WTC11 (cell line): ENCODE measurements around the gene LDAF1. TPM values are rescaled to one million over a fixed set of nuclear protein-coding genes. Genes with fewer than 3 reads are reported as not detected.

Experiments
- ATAC-seq: fragments of 200-7000 bp; cut with Tn5 transposase; 2 replicates; pipeline ENCODE4 v1.10.0; 2021; ENCODE audit warnings: mild to moderate bottlenecking, moderate library complexity
- CTCF ChIA-PET: fragments of 300-600 bp; sonication (Branson Sonifier 250); formaldehyde crosslinking; loops from one replicate; lab custom pipeline; 2021; ENCODE audit warnings: antibody characterized with exemption; lab: Charles Lee
- POLR2A ChIA-PET: fragments of 350-600 bp; sonication (Branson Sonifier 250); formaldehyde crosslinking; loops from one replicate; lab custom pipeline; 2021; ENCODE audit warnings: antibody characterized with exemption; lab: Charles Lee
- DNase-seq: peaks from one replicate; pipeline ENCODE4 v3.0.0; 2021; ENCODE audit warnings: low spot score
- H3K27ac Mint-ChIP-seq: 2 replicates; pipeline ENCODE4 v1.8.0; 2021; ENCODE audit warnings: mixed read lengths
- H3K27me3 Mint-ChIP-seq: 2 replicates; pipeline ENCODE4 v1.8.0; 2021; ENCODE audit warnings: low read depth, mild to moderate bottlenecking, moderate library complexity, mixed read lengths
- H3K36me3 Mint-ChIP-seq: 2 replicates; pipeline ENCODE4 v1.8.0; 2021; ENCODE audit warnings: mixed read lengths
- H3K4me1 Mint-ChIP-seq: 2 replicates; pipeline ENCODE4 v1.8.0; 2022; ENCODE audit warnings: mixed read lengths
- H3K4me3 Mint-ChIP-seq: 2 replicates; pipeline ENCODE4 v1.8.0; 2021; ENCODE audit warnings: mild to moderate bottlenecking, moderate library complexity, mixed read lengths
- H3K9me3 Mint-ChIP-seq: 2 replicates; pipeline ENCODE4 v1.8.0; 2021; ENCODE audit warnings: mixed read lengths
- ATF1 ChIP-seq: sonication (generic); formaldehyde crosslinking; IDR thresholded peaks from 2 replicates; pipeline ENCODE4 v1.8.1; 2023; ENCODE audit warnings: mild to moderate bottlenecking, moderate library complexity, missing genetic modification reagents
- E2F5 ChIP-seq: sonication (generic); formaldehyde crosslinking; IDR thresholded peaks from 2 replicates; pipeline ENCODE4 v1.8.1; 2022; ENCODE audit warnings: mild to moderate bottlenecking, moderate library complexity, missing genetic modification reagents
- ELF4 ChIP-seq: sonication (generic); formaldehyde crosslinking; IDR thresholded peaks from 2 replicates; pipeline ENCODE4 v1.8.1; 2022; ENCODE audit warnings: low read depth, mild to moderate bottlenecking, moderate library complexity, missing genetic modification reagents
- ESRRA ChIP-seq: sonication (generic); formaldehyde crosslinking; IDR thresholded peaks from 2 replicates; pipeline ENCODE4 v1.8.1; 2022; ENCODE audit warnings: mild to moderate bottlenecking, missing genetic modification reagents, borderline replicate concordance
- FOXK1 ChIP-seq: sonication (generic); formaldehyde crosslinking; IDR thresholded peaks from 2 replicates; pipeline ENCODE4 v1.8.0; 2022; ENCODE audit warnings: mild to moderate bottlenecking, moderate library complexity, missing genetic modification reagents
- GABPB1 ChIP-seq: sonication (generic); formaldehyde crosslinking; IDR thresholded peaks from 2 replicates; pipeline ENCODE4 v1.8.1; 2023; ENCODE audit warnings: mild to moderate bottlenecking, missing genetic modification reagents
- GRHL2 ChIP-seq: fragments of 250-450 bp; sonication (Bioruptor Pico); IDR thresholded peaks from 2 replicates; pipeline ENCODE4 v1.8.0; 2022; ENCODE audit warnings: mild to moderate bottlenecking, moderate library complexity; ENCODE audit not compliant: insufficient replicate concordance, severe bottlenecking
- IRF1 ChIP-seq: sonication (generic); formaldehyde crosslinking; IDR thresholded peaks from 2 replicates; pipeline ENCODE4 v1.8.0; 2023; ENCODE audit warnings: missing genetic modification reagents
- MLX ChIP-seq: sonication (generic); formaldehyde crosslinking; IDR thresholded peaks from 2 replicates; pipeline ENCODE4 v1.8.1; 2023; ENCODE audit warnings: mild to moderate bottlenecking, missing genetic modification reagents, moderate library complexity
- MYBL2 ChIP-seq: sonication (generic); formaldehyde crosslinking; IDR thresholded peaks from 2 replicates; pipeline ENCODE4 v1.8.1; 2023; ENCODE audit warnings: mild to moderate bottlenecking, moderate library complexity, missing genetic modification reagents
- OVOL2 ChIP-seq: fragments of 250-450 bp; sonication (Bioruptor Pico); IDR thresholded peaks from 2 replicates; pipeline ENCODE4 v1.9.0; 2021; ENCODE audit warnings: mild to moderate bottlenecking, borderline replicate concordance
- TEAD1 ChIP-seq: sonication (generic); formaldehyde crosslinking; IDR thresholded peaks from 2 replicates; pipeline ENCODE4 v1.8.0; 2022; ENCODE audit warnings: mild to moderate bottlenecking, missing genetic modification reagents
- TEAD4 ChIP-seq: sonication (generic); formaldehyde crosslinking; IDR thresholded peaks from 2 replicates; pipeline ENCODE4 v1.8.0; 2022; ENCODE audit warnings: mild to moderate bottlenecking, missing genetic modification reagents
- USF2 ChIP-seq: sonication (generic); formaldehyde crosslinking; IDR thresholded peaks from 2 replicates; pipeline ENCODE4 v1.8.1; 2023; ENCODE audit warnings: mild to moderate bottlenecking, missing genetic modification reagents, moderate library complexity
- ZBTB21 ChIP-seq: sonication (generic); formaldehyde crosslinking; IDR thresholded peaks from 2 replicates; pipeline ENCODE4 v1.8.1; 2023; ENCODE audit warnings: mild to moderate bottlenecking, missing genetic modification reagents, borderline replicate concordance
- ZNF138 ChIP-seq: sonication (generic); formaldehyde crosslinking; conservative IDR thresholded peaks from 2 replicates; pipeline ENCODE4 v1.8.1; 2022; ENCODE audit warnings: mild to moderate bottlenecking, moderate library complexity, missing genetic modification reagents
- ZNF219 ChIP-seq: sonication (generic); formaldehyde crosslinking; IDR thresholded peaks from 2 replicates; pipeline ENCODE4 v1.8.0; 2023; ENCODE audit warnings: missing genetic modification reagents, mild to moderate bottlenecking, borderline replicate concordance
- ZNF396 ChIP-seq: fragments of 250-450 bp; sonication (Bioruptor Pico); IDR thresholded peaks from 2 replicates; pipeline ENCODE4 v1.8.0; 2021; ENCODE audit warnings: mild to moderate bottlenecking, moderate library complexity, borderline replicate concordance
- total RNA-seq: library from RNA; stranded (reverse); gene quantifications from 3 replicates; pipeline ENCODE4 v1.2.3, GENCODE V29; 2021
- TF ChIP-seq, protein P1 (sequence below): fragments of 250-450 bp; sonication (Bioruptor Pico); IDR thresholded peaks from 2 replicates; pipeline ENCODE4 v1.9.0; 2021; ENCODE audit warnings: moderate library complexity, mild to moderate bottlenecking, inconsistent platforms, borderline replicate concordance
- TF ChIP-seq, protein P2 (sequence below): fragments of 250-450 bp; sonication (Bioruptor Pico); IDR thresholded peaks from 2 replicates; pipeline ENCODE4 v1.9.0; 2021; ENCODE audit warnings: mild to moderate bottlenecking, borderline replicate concordance
- TF ChIP-seq, protein P3 (sequence below): sonication (generic); formaldehyde crosslinking; IDR thresholded peaks from 2 replicates; pipeline ENCODE4 v1.8.0; 2023; ENCODE audit warnings: mild to moderate bottlenecking, missing genetic modification reagents
- TF ChIP-seq, protein P4 (sequence below): sonication (generic); formaldehyde crosslinking; IDR thresholded peaks from 2 replicates; pipeline ENCODE4 v1.8.1; 2023; ENCODE audit warnings: mild to moderate bottlenecking, missing genetic modification reagents

LDAF1 gene
- total RNA-seq, 1 experiment from 2014 or later: 42.8 TPM

DNA sequence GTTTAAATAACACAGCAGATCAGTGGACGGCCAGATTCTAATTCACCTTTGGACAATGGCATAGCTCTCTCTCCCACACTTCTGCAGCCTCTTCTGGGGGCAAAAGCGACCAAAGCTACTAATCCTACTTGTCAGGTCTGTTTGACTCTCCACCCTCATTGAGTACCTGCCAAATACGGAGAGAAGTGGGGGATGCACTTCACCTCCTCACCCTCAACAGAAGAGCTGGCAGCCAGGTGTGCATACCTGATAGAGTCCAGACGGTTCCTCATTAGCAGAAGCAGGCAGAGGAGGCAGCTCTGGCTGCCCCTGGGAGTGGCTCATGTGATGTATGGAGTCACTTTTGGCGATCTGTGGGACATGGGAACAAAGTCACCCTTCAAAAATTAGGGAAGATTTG is 12.7 kb upstream of the LDAF1 start:
- ChIA-PET POLR2A (no interaction called here), CTCF (no interaction called here)
- TF ChIP-seq FOXK1 (CRISPR knock-in tag) (no peak), ZNF138 (no peak), IRF1 (CRISPR knock-in tag) (no peak), OVOL2 (CRISPR knock-in tag) (no peak), USF2 (CRISPR knock-in tag) (no peak), ZBTB21 (no peak), ELF4 (CRISPR knock-in tag) (no peak), GRHL2 (CRISPR knock-in tag) (no peak), MLX (no peak), TEAD4 (CRISPR knock-in tag) (no peak), ZNF219 (CRISPR knock-in tag) (no peak), TEAD1 (no peak)
- TF ChIP-seq, protein P1, sequence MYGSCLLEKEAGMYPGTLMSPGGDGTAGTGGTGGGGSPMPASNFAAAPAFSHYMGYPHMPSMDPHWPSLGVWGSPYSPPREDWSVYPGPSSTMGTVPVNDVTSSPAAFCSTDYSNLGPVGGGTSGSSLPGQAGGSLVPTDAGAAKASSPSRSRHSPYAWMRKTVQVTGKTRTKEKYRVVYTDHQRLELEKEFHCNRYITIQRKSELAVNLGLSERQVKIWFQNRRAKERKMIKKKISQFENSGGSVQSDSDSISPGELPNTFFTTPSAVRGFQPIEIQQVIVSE (CRISPR knock-in tag): no peak
- peaks cover 15% of the 10 kb centered on the region for H3K9me3 Mint-ChIP-seq
- DNase-seq (no peak), ATAC-seq (no peak)
- peaks cover under 1% of the 10 kb centered on the region; the same call in 1 of the 2 replicates for H3K27me3 Mint-ChIP-seq
- no peak overlapping the region for H3K4me3 Mint-ChIP-seq
- no peaks in the 10 kb centered on the region for H3K36me3 Mint-ChIP-seq
- no peaks in the 10 kb centered on the region for H3K4me1 Mint-ChIP-seq
- no peak overlapping the region for H3K27ac Mint-ChIP-seq

GRCh38 chr16:21150375-21151001 is 8.0 kb upstream of the LDAF1 start, which contains the start of gene DNAH3:
TSS of gene DNAH3 (minus strand) at chr16:21150846. CDS start at chr16:21150319, 527 bp downstream.
- Mint-ChIP-seq H3K27me3 (peaks cover 7% of the 10 kb centered on the region), H3K4me1 (peaks cover 2% of the 10 kb centered on the region; the same call in 1 of the 2 replicates), H3K9me3 (peaks cover 9% of the 10 kb centered on the region), H3K4me3 (no peak within 1 kb of the TSS), H3K36me3 (no peaks in the 10 kb centered on the region), H3K27ac (no peak within 1 kb of the TSS)
- ATAC-seq (no peak), DNase-seq (no peak)
- ChIA-PET POLR2A (no interaction called here), CTCF (interaction anchor here (1.1 to 2.2 kb wide), 2 partner anchors 38 to 150 kb away, joined by 3 to 6 read pairs; no protein-coding TSS in a partner anchor)
- TF ChIP-seq E2F5 (no peak), MYBL2 (CRISPR knock-in tag) (no peak), ATF1 (no peak), ZNF396 (no peak), GABPB1 (no peak), TEAD1 (no peak), ESRRA (CRISPR knock-in tag) (no peak)
- TF ChIP-seq, protein P2, sequence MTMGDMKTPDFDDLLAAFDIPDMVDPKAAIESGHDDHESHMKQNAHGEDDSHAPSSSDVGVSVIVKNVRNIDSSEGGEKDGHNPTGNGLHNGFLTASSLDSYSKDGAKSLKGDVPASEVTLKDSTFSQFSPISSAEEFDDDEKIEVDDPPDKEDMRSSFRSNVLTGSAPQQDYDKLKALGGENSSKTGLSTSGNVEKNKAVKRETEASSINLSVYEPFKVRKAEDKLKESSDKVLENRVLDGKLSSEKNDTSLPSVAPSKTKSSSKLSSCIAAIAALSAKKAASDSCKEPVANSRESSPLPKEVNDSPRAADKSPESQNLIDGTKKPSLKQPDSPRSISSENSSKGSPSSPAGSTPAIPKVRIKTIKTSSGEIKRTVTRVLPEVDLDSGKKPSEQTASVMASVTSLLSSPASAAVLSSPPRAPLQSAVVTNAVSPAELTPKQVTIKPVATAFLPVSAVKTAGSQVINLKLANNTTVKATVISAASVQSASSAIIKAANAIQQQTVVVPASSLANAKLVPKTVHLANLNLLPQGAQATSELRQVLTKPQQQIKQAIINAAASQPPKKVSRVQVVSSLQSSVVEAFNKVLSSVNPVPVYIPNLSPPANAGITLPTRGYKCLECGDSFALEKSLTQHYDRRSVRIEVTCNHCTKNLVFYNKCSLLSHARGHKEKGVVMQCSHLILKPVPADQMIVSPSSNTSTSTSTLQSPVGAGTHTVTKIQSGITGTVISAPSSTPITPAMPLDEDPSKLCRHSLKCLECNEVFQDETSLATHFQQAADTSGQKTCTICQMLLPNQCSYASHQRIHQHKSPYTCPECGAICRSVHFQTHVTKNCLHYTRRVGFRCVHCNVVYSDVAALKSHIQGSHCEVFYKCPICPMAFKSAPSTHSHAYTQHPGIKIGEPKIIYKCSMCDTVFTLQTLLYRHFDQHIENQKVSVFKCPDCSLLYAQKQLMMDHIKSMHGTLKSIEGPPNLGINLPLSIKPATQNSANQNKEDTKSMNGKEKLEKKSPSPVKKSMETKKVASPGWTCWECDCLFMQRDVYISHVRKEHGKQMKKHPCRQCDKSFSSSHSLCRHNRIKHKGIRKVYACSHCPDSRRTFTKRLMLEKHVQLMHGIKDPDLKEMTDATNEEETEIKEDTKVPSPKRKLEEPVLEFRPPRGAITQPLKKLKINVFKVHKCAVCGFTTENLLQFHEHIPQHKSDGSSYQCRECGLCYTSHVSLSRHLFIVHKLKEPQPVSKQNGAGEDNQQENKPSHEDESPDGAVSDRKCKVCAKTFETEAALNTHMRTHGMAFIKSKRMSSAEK: no peak
- TF ChIP-seq, protein P3, sequence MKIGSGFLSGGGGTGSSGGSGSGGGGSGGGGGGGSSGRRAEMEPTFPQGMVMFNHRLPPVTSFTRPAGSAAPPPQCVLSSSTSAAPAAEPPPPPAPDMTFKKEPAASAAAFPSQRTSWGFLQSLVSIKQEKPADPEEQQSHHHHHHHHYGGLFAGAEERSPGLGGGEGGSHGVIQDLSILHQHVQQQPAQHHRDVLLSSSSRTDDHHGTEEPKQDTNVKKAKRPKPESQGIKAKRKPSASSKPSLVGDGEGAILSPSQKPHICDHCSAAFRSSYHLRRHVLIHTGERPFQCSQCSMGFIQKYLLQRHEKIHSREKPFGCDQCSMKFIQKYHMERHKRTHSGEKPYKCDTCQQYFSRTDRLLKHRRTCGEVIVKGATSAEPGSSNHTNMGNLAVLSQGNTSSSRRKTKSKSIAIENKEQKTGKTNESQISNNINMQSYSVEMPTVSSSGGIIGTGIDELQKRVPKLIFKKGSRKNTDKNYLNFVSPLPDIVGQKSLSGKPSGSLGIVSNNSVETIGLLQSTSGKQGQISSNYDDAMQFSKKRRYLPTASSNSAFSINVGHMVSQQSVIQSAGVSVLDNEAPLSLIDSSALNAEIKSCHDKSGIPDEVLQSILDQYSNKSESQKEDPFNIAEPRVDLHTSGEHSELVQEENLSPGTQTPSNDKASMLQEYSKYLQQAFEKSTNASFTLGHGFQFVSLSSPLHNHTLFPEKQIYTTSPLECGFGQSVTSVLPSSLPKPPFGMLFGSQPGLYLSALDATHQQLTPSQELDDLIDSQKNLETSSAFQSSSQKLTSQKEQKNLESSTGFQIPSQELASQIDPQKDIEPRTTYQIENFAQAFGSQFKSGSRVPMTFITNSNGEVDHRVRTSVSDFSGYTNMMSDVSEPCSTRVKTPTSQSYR (CRISPR knock-in tag): no peak
- TF ChIP-seq, protein P4, sequence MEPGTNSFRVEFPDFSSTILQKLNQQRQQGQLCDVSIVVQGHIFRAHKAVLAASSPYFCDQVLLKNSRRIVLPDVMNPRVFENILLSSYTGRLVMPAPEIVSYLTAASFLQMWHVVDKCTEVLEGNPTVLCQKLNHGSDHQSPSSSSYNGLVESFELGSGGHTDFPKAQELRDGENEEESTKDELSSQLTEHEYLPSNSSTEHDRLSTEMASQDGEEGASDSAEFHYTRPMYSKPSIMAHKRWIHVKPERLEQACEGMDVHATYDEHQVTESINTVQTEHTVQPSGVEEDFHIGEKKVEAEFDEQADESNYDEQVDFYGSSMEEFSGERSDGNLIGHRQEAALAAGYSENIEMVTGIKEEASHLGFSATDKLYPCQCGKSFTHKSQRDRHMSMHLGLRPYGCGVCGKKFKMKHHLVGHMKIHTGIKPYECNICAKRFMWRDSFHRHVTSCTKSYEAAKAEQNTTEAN: no peak
